Glomerular visceral epithelial cell (primary cell): ENCODE measurements around the gene TOPAZ1.
"Not testable (repeated sequence)": the region's sequence is repeated elsewhere in the genome, so short reads cannot be mapped to it uniquely, and the experiment has no call there.

Experiments used
- DNase-seq: peaks from one replicate; pipeline ENCODE4 v3.0.0-alpha.2; 2016; ENCODE audit errors: extremely low spot score

Gene TOPAZ1

GRCh38 chr3:44330444-44330843, 88.8 kb downstream of the TOPAZ1 start:
- DNase-seq: no peak

GRCh38 chr3:44334326-44334725, 92.6 kb downstream of the TOPAZ1 start:
- DNase-seq: no peak

- DNase-seq: peak; percentile 1
Measured at GRCh38 chr3:44337248-44337785, 95.6 kb downstream of the TOPAZ1 start.

- peak; percentile 98 for DNase-seq
Measured at GRCh38 chr3:44338010-44338827, 96.5 kb downstream of the TOPAZ1 start, which contains the start of gene TCAIM. Gene TCAIM, plus strand, starts transcription at chr3:44338766. Its CDS starts 16,017 bp downstream, at chr3:44354783.

- DNase-seq: no peak
Measured at GRCh38 chr3:44338828-44339127, 97.1 kb downstream of the TOPAZ1 start.

- peak; percentile 11 for DNase-seq
Measured at GRCh38 chr3:44339181-44340057, 97.7 kb downstream of the TOPAZ1 start.

GRCh38 chr3:44340058-44340395, 98.3 kb downstream of the TOPAZ1 start:
- DNase-seq: no peak

GRCh38 chr3:44342176-44342790, 100.6 kb downstream of the TOPAZ1 start:
- DNase-seq: peak; percentile 35

- no peak for DNase-seq
Measured at GRCh38 chr3:44343421-44343820, 101.7 kb downstream of the TOPAZ1 start.

- DNase-seq: not testable (repeated sequence)
Measured at GRCh38 chr3:44346590-44346989, 104.9 kb downstream of the TOPAZ1 start.

GRCh38 chr3:44348993-44349392, 107.3 kb downstream of the TOPAZ1 start:
- DNase-seq: no peak

GRCh38 chr3:44353355-44353924, 111.8 kb downstream of the TOPAZ1 start:
- no peak for DNase-seq

GRCh38 chr3:44355362-44356033, 113.8 kb downstream of the TOPAZ1 start:
- peak; percentile 63 for DNase-seq

- no peak for DNase-seq
Measured at GRCh38 chr3:44359146-44359751, 117.6 kb downstream of the TOPAZ1 start.

- DNase-seq: peak; percentile 60
Measured at GRCh38 chr3:44363591-44363990, 121.9 kb downstream of the TOPAZ1 start.

GRCh38 chr3:44365952-44366351, 124.3 kb downstream of the TOPAZ1 start:
- no peak for DNase-seq

GRCh38 chr3:44375450-44375849, 133.8 kb downstream of the TOPAZ1 start:
- no peak for DNase-seq
